WERI-Rb-1 (cell line): ENCODE results near the gene DISC1.

ENCODE experiments used
- DNase-seq: peaks from one replicate; pipeline ENCODE4 v3.0.0-alpha.2; 2020
- H3K27ac ChIP-seq: fragments of 250-450 bp; sonication (Bioruptor Pico); 2 replicates; pipeline ENCODE4 v1.5.1; 2020; ENCODE audit warnings: mild to moderate bottlenecking, moderate library complexity
- H3K27me3 ChIP-seq: fragments of 250-450 bp; sonication (Bioruptor Pico); 2 replicates; pipeline ENCODE4 v1.5.1; 2021; ENCODE audit warnings: mild to moderate bottlenecking, low read depth, moderate library complexity; ENCODE audit not compliant: insufficient read depth, severe bottlenecking
- H3K36me3 ChIP-seq: fragments of 250-450 bp; sonication (Bioruptor Pico); 2 replicates; pipeline ENCODE4 v1.5.1; 2020; ENCODE audit warnings: mild to moderate bottlenecking, moderate library complexity
- H3K4me3 ChIP-seq: 2 replicates; pipeline ENCODE4 v1.5.1; 2011; ENCODE audit warnings: low read depth, mild to moderate bottlenecking, control low read depth, low read length
- H3K9me3 ChIP-seq: fragments of 250-450 bp; sonication (Bioruptor Pico); 2 replicates; pipeline ENCODE4 v1.5.1; 2021; ENCODE audit warnings: mild to moderate bottlenecking, moderate library complexity; ENCODE audit not compliant: severe bottlenecking
- TF ChIP-seq, protein P1 (sequence below): IDR thresholded peaks from 2 replicates; pipeline ENCODE4 v1.5.1; 2011; ENCODE audit warnings: low read depth, mild to moderate bottlenecking, control low read depth, inconsistent platforms, low read length

DISC1 gene

DNA sequence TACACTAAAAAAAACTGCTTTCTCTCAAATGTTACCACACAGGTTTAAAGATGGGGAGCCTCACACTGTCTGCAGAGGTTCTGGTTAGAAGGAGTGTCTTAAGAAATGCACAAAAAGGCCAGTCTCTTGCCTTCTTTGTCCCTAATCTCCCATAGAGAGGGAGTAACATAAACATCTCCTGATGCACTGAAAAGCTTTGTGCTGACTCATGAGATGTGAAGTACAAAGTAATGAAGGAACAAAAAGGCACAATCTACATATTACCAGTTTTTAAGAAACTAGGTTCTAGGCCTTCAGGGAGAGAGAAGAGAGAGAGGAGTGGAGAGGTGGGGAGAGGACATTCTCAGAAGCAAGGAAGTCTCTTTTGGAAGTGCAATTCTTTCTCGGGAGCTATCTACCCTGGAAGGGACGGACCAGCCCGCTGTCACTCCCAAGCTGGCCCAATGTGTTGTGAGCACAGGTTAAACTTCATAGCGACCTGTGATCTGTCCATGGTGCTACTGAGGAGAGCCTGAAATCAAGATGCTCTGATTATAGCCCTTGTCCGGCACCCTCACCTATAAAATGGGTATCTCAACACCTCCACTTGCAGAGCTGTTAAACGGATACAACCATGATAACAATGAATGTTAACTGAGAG, 458.1 kb downstream of the DISC1 start:
- H3K36me3 ChIP-seq, result no peaks in the 10 kb centered on the region
- H3K4me3 ChIP-seq, result no peak overlapping the region
- no peak for DNase-seq
- H3K9me3 ChIP-seq, result peaks cover 11% of the 10 kb centered on the region
- TF ChIP-seq, protein P1, sequence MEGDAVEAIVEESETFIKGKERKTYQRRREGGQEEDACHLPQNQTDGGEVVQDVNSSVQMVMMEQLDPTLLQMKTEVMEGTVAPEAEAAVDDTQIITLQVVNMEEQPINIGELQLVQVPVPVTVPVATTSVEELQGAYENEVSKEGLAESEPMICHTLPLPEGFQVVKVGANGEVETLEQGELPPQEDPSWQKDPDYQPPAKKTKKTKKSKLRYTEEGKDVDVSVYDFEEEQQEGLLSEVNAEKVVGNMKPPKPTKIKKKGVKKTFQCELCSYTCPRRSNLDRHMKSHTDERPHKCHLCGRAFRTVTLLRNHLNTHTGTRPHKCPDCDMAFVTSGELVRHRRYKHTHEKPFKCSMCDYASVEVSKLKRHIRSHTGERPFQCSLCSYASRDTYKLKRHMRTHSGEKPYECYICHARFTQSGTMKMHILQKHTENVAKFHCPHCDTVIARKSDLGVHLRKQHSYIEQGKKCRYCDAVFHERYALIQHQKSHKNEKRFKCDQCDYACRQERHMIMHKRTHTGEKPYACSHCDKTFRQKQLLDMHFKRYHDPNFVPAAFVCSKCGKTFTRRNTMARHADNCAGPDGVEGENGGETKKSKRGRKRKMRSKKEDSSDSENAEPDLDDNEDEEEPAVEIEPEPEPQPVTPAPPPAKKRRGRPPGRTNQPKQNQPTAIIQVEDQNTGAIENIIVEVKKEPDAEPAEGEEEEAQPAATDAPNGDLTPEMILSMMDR, result no peak
- H3K27ac ChIP-seq, result no peak overlapping the region
- no peaks in the 10 kb centered on the region for H3K27me3 ChIP-seq

DNA sequence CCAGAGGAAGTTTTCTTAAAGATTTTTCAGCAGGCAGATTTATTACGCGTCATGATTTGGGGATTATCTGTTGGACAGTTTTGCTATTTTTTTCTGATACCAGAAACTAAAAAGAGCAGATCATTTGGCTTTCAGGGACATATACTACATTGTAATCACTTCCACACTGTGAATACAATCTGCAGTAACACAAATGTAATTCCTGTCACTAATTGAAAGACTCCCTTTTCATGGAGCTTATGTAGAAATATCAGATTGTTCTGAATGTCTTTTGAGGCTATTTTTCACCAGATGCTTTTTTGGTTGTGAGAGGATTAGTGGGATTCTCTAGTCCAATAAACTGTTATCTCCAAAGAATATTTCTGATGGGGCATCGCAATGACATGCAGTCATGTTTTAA, 464.2 kb downstream of the DISC1 start:
- Histone ChIP-seq H3K9me3 (no peaks in the 10 kb centered on the region), H3K27ac (no peak overlapping the region), H3K4me3 (no peak overlapping the region), H3K27me3 (no peaks in the 10 kb centered on the region), H3K36me3 (no peaks in the 10 kb centered on the region)
- DNase-seq, result no peak
- TF ChIP-seq, protein P1, result no peak
